ENCODE results near the gene B4GALT1.
"Not testable (repeated sequence)": the region's sequence is repeated elsewhere in the genome, so short reads cannot be mapped to it uniquely, and the experiment has no call there.

B4GALT1 gene

DNA sequence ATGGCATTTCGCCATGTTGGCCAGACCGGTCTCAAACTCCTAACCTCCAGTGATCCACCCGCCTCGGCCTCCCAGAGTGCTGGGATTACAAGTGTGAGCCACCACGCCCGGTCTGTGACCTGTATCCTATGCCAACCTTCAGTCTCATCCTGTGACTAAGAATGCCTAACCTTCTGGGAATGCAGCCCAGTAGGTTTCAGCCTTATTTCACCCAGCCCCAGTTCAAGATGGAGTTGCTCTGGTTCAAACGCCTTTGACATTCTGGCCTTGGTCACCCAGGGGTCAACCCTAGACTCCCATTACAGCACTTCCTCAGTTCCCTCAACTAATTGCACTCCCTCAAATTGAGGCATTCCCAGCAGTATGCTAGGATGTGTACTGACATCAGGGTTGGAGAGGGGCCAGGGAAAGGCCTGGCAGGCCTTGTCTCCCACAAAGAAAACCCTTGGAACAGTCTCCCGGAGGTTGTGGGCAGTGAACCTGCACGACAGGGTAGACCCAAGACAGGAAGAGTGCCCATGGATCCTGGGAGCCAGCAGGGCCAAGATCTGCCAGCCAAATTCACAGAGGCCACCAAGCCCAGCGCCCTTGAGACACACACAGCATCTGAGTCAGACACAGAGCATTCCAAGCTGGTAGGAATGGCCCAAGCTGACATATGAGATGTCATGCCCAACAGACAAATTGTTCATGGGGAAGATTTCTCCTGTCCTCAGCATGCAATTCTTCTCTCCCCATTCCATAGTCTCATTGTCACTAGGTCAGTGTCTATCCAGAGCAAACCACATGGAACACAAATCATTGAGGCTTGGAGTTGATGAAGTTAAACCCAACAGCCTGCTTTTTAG, 65.8 kb downstream of the B4GALT1 start:
- peak; percentile 82 for DNase-seq

DNA sequence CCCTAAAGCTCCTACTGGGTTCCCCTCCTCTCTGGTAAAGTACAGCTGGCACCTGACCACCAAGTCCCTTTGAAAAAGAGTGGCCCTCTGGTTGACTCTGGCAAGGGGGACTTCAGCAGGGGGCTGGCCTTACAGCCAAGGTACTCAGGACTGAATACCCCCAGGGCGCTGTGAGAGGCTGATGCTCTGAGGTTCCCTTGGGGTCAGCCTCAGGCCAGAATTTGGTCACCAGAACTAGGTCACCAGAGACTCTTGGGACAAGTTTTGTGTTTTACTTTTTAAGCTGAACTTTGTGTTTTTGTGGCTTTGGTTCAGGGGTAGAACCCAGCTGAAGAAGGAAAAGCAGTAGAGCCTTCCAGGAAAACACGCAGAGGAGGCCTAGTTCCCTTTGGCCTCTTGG, 67.4 kb downstream of the B4GALT1 start:
- no peak for DNase-seq

DNA sequence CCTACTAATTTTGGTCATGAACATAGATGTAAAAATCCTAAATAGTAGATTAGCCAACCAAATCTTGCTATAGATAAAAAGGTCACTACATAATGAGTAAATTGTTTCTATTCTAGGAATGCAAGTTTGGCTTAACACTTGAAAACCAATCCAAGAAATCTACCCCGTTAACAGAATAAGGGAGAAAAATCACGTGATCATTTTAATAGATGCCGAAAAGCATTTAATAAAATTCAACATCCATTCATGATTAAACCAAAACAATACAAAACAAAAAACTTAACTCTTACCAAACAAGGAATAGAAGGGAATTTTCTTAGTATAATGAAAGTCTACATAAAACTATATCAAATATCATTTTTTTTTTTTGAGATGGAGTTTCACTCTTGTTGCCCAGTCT, 69.9 kb downstream of the B4GALT1 start:
- DNase-seq: no peak

DNA sequence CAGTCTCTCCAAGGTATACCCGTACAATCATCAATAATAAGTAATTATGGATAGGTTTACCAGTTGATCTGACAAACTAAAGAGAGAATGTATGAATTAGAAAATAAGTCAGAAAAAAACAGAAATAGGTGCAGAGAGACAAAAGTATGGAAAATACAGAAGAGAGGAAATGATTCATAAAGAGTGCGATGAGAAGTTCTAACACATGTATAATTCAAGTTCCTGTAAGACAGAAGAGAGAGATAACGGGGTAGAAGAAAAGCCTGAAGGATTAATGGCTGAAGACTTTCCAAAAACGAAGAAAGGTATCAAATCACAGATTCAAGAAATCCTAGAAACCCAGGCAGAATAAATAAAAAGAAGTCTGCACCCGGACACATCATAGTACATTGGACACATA, 74.5 kb downstream of the B4GALT1 start:
- DNase-seq: no peak

- DNase-seq: not testable (repeated sequence)
Observed at GRCh38 chr9:33085672-33086071, 81.5 kb downstream of the B4GALT1 start.

- DNase-seq: no peak
Observed at GRCh38 chr9:33082538-33083326, 84.4 kb downstream of the B4GALT1 start.

- no peak for DNase-seq
Observed at GRCh38 chr9:33082128-33082527, 85.0 kb downstream of the B4GALT1 start.

- peak; percentile 87 for DNase-seq
Observed at GRCh38 chr9:33081128-33081851, 85.8 kb downstream of the B4GALT1 start.

DNA sequence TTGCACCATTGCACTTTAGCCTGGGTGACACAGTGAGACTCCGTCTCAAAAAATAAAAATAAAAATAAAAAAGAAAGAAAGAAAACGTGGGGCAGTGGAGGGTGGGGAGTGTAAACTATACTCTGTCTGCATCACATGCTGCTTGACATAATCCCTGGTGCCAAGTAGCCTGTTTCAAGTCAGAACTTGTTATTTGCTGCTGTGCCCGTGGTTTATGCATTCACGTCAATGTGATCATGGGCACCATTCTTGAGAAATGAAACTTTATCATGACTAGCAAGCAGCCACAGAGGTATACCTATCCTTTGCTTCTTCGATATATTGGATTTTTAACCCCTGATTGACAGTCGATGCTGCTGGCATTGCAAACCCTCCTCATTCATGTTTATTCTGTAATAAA, 86.6 kb downstream of the B4GALT1 start:
- DNase-seq: no peak

- DNase-seq: peak; percentile 98
Observed at GRCh38 chr9:33076046-33077004, 90.8 kb downstream of the B4GALT1 start, which contains the start of gene SMU1. SMU1 (minus strand) TSS chr9:33076674; CDS start chr9:33076608, 66 bp downstream.

DNA sequence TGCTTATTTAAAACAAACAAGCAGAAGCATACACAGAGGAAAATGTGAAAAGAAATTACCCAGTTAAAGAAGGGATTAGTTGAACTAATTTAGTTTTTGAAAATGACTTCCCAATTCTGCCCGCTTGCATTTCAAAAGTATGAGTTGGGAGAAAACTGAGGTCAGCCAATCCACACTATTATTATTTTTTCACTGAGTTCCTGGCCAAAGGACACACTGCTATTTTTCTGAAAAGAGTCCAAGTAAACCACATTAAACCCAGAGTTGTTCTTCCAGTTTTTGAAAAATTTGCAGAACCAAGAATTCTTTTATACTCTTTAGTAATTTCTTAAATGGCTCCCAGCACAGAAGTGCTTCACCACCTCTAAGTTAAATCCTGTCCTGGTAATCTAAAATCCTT, 98.1 kb downstream of the B4GALT1 start:
- DNase-seq: no peak

DNA sequence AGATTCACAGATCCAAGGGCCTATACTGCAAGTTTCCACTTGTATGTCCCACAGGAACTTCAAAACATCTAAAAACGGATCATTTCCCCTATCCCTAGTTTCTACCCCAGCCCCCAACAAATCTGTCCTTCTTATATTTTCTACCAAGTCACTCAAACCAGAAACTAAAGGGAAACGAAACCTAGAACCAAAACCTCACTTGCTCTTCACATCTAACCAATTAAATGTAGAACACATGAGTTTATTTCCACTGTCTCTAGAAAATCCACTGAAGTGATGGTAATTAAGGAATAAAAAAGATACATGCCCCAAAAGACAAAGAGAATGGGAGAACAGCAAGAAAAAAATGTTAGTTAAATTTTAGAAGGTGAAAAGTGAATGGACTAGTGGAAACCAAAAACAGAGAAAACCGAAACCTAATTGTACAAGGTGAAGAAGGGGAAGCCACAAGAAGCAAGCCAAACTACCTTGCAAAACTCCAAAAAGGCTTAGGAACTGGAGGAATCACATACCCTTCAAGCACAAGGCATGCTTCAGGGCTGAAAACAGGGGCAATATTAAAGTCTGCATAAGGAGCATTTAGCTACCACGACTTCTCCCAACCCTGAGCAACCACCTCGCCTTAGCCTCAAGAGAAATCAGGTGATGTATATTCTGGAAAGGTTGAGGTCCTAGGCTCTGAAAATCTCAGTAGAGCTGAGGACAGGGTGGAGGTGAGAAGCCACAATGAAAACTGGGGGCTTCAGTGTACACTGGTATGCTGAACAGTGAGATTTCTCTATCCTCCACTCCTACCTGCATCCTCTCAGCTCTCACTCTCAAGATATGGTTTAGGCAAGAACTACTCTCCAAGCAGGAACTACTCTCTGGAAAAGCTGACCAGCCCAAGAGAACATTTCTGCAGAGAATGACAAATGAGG, 101.7 kb downstream of the B4GALT1 start:
- no peak for DNase-seq
